Osteocyte (in vitro differentiated cells): Measurements from ENCODE around the gene FGF11. TPM values are rescaled to one million over a fixed set of nuclear protein-coding genes. Genes with fewer than 3 reads are reported as not detected.

Experiments used
- DNase-seq: peaks from one replicate; pipeline ENCODE4 v3.0.0; 2021; ENCODE audit warnings: mixed read lengths; ENCODE audit not compliant: unreplicated experiment; ENCODE audit errors: extremely low spot score
- H3K27ac Mint-ChIP-seq: one replicate; pipeline ENCODE4 v1.8.0; 2021; ENCODE audit warnings: mild to moderate bottlenecking, mixed read lengths; ENCODE audit not compliant: unreplicated experiment
- H3K27me3 Mint-ChIP-seq: one replicate; pipeline ENCODE4 v1.8.0; 2021; ENCODE audit warnings: mixed read lengths; ENCODE audit not compliant: unreplicated experiment
- H3K36me3 Mint-ChIP-seq: one replicate; pipeline ENCODE4 v1.8.0; 2021; ENCODE audit warnings: mixed read lengths; ENCODE audit not compliant: unreplicated experiment
- H3K4me1 Mint-ChIP-seq: one replicate; pipeline ENCODE4 v1.8.0; 2021; ENCODE audit warnings: mixed read lengths; ENCODE audit not compliant: unreplicated experiment
- H3K4me3 Mint-ChIP-seq: one replicate; pipeline ENCODE4 v1.8.0; 2021; ENCODE audit warnings: mild to moderate bottlenecking, moderate library complexity, mixed read lengths; ENCODE audit not compliant: unreplicated experiment
- H3K9me3 Mint-ChIP-seq: one replicate; pipeline ENCODE4 v1.8.0; 2021; ENCODE audit warnings: mixed read lengths; ENCODE audit not compliant: unreplicated experiment
- total RNA-seq: library from RNA; stranded (reverse); gene quantifications from 2 replicates; pipeline ENCODE4 v1.2.1, GENCODE V29; 2021
- TF ChIP-seq, protein P1 (sequence below): fragments of 200-600 bp; sonication (generic); IDR thresholded peaks from 2 replicates; pipeline ENCODE4 v1.5.0; 2021; ENCODE audit warnings: antibody characterized with exemption, mild to moderate bottlenecking, moderate library complexity

FGF11 gene
- total RNA-seq, 1 donor from 2014 or later, result 1.3 TPM

GRCh38 chr17:7441266-7441665 lies 2.0 kb downstream of the FGF11 start:
- H3K36me3 Mint-ChIP-seq, result peaks cover 2% of the 10 kb centered on the region
- peaks cover 44% of the 10 kb centered on the region for H3K27me3 Mint-ChIP-seq
- TF ChIP-seq, protein P1, sequence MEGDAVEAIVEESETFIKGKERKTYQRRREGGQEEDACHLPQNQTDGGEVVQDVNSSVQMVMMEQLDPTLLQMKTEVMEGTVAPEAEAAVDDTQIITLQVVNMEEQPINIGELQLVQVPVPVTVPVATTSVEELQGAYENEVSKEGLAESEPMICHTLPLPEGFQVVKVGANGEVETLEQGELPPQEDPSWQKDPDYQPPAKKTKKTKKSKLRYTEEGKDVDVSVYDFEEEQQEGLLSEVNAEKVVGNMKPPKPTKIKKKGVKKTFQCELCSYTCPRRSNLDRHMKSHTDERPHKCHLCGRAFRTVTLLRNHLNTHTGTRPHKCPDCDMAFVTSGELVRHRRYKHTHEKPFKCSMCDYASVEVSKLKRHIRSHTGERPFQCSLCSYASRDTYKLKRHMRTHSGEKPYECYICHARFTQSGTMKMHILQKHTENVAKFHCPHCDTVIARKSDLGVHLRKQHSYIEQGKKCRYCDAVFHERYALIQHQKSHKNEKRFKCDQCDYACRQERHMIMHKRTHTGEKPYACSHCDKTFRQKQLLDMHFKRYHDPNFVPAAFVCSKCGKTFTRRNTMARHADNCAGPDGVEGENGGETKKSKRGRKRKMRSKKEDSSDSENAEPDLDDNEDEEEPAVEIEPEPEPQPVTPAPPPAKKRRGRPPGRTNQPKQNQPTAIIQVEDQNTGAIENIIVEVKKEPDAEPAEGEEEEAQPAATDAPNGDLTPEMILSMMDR, result no peak
- no peak for DNase-seq
- H3K4me3 Mint-ChIP-seq, result no peak overlapping the region
- H3K4me1 Mint-ChIP-seq, result peaks cover 49% of the 10 kb centered on the region
- H3K9me3 Mint-ChIP-seq, result no peaks in the 10 kb centered on the region
- no peak overlapping the region for H3K27ac Mint-ChIP-seq

DNA sequence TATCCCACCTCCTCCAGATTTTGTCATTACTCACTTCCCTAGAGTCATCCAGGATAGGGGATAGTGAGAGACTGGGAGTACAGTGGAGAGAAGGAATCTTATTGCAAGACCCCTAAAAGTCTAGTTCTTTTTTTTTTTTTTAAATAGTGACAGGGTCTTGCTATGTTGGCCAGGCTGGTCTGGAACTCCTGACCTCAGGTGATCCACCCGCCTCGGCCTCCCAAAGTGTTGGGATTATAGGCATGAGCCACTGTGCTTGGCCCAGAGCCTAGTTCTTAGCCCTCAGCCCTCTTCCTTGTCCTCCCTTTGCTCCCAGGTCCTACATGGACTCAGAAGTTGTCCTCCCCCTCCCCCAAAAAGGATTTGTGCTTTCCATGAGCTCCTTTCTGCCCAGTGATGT lies 2.8 kb downstream of the FGF11 start:
- Mint-ChIP-seq H3K9me3 (no peaks in the 10 kb centered on the region), H3K4me3 (no peak overlapping the region), H3K27ac (no peak overlapping the region), H3K36me3 (peaks cover 2% of the 10 kb centered on the region), H3K27me3 (peaks cover 45% of the 10 kb centered on the region), H3K4me1 (peaks cover 43% of the 10 kb centered on the region)
- TF ChIP-seq, protein P1, result no peak
- DNase-seq, result no peak

DNA sequence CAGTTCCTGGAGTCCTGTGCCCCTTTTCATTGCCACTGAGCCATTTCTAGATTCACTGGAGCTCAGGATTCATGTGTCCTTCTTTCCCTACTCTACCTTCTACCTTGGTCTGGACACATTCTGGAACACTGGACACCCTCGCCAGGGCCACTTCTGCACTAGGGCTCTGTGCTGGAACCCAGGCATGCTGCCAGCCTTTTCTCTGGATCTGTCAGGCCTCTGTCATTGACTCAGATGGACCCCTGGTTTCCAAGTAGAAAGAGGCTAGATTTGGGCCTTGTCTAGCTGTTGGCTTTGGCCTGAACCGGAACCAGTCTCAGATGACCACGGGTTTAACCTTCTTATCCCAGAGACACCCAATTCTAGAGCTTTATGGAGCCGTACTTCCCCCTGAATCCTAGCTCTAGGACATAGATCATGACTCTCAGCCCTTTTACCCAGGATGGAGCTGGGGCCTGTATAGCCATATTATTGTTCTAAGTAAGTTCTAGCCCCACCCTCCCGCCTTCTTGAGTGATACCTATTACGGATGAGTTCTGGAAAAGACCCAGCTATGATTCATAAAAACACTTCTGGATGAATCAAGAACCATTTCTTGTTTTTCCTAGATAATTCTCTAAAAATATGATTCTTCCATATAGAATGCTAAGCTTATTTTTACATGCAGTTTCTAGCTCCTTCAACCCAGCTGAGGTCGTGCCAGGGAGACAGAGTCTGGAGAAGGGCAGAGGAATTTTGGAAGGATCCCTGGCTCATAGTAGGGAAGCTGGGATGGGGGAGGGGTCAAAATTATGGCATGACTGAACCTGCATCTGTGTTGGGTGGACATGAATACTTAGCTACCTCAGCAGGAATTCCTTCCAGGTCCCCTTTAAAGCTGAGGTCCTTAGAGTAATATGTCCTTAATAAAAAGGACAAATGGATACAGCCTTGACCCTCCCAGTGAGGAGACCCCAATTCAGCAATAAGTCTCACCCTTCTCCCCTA lies 4.5 kb downstream of the FGF11 start:
- Mint-ChIP-seq H3K4me1 (peaks cover 28% of the 10 kb centered on the region), H3K4me3 (no peak overlapping the region), H3K27me3 (peaks cover 42% of the 10 kb centered on the region), H3K36me3 (no peaks in the 10 kb centered on the region), H3K9me3 (no peaks in the 10 kb centered on the region), H3K27ac (no peak overlapping the region)
- no peak for DNase-seq
- TF ChIP-seq, protein P1, result no peak

DNA sequence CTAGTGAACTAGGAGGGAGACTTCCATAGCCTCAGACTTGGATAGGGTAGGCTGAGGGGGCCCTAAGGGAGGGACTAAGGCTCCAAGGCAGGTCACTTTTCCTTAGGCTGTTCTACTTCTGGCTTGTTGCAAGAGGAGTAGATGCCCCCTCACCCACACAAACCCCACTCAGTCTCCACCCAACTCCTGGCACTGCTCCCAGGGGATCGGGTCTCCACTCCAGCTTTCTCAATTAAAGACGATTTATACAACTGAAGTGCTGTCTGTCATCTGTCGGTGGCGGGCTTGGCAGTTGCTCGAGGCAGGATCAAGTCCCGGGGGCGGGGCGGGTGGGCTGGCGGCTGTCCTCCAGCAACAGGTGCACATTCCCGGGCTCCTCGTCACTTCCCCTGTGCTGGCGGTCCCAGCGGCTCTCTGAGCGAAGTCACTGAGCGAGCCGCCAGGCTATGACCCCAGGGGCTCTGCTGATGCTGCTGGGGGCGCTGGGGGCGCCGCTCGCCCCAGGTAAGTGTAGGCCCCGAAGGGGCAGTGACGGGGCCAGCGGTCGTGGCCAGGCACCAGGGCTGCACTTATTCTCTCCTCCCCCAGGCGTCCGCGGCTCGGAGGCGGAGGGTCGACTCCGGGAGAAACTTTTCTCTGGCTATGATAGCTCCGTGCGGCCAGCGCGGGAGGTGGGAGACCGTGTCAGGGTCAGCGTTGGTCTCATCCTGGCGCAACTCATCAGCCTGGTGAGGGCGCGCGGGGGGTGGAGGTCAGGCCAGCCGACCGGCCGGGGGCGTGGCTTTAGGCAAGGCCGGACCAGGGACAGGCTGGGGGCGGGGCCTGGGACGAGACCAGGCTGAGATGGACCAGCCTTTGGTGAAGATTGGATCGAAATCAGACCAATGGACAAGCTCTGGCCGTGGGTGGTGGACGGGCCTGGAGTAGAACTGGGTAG lies 5.6 kb downstream of the FGF11 start, which contains the start of gene CHRNB1:
CHRNB1 (plus strand) TSS at position 380 of the 937 bp plus-strand sequence; CDS start at position 447, 67 bp downstream.
- peak within 1 kb of the TSS; percentile 44 for H3K27ac Mint-ChIP-seq
- DNase-seq, result no peak
- H3K4me3 Mint-ChIP-seq, result peak within 1 kb of the TSS; percentile 68

More for the DNA sequence above, 5.6 kb downstream of the FGF11 start, which contains the start of gene CHRNB1:
- Mint-ChIP-seq H3K4me1 (peaks cover 23% of the 10 kb centered on the region), H3K27me3 (peaks cover 40% of the 10 kb centered on the region), H3K9me3 (no peaks in the 10 kb centered on the region), H3K36me3 (no peaks in the 10 kb centered on the region)
- TF ChIP-seq, protein P1, result no peak
